ENCODE data around the gene SBF2.
"Not testable (repeated sequence)": the region's sequence is repeated elsewhere in the genome, so short reads cannot be mapped to it uniquely, and the experiment has no call there.

Gene SBF2

GRCh38 chr11:9956483-9956882 lies 337.5 kb downstream of the SBF2 start:
- no peak for DNase-seq (ENCODE audit: low read depth, low spot score)

GRCh38 chr11:9955391-9955790 lies 338.6 kb downstream of the SBF2 start:
- no peak for DNase-seq (ENCODE audit: low read depth, low spot score)

- DNase-seq (ENCODE audit: low read depth, low spot score) = peak; percentile 47
Measured at GRCh38 chr11:9953994-9954626, 339.9 kb downstream of the SBF2 start.

- DNase-seq (ENCODE audit: low read depth, low spot score) = no peak
Measured at GRCh38 chr11:9952511-9953196, 341.4 kb downstream of the SBF2 start.

- no peak for DNase-seq (ENCODE audit: low read depth, low spot score)
Measured at GRCh38 chr11:9951807-9952206, 342.2 kb downstream of the SBF2 start.

- DNase-seq (ENCODE audit: low read depth, low spot score) = no peak
Measured at GRCh38 chr11:9950462-9950861, 343.6 kb downstream of the SBF2 start.

GRCh38 chr11:9947231-9947864 lies 346.7 kb downstream of the SBF2 start:
- no peak for DNase-seq (ENCODE audit: low read depth, low spot score)

GRCh38 chr11:9945680-9946079 lies 348.3 kb downstream of the SBF2 start:
- DNase-seq (ENCODE audit: low read depth, low spot score) = not testable (repeated sequence)

GRCh38 chr11:9943386-9944110 lies 350.5 kb downstream of the SBF2 start:
- DNase-seq (ENCODE audit: low read depth, low spot score) = no peak

GRCh38 chr11:9941991-9942390 lies 352.0 kb downstream of the SBF2 start:
- DNase-seq (ENCODE audit: low read depth, low spot score) = no peak

- DNase-seq (ENCODE audit: low read depth, low spot score) = not testable (repeated sequence)
Measured at GRCh38 chr11:9939150-9939549, 354.9 kb downstream of the SBF2 start.

GRCh38 chr11:9936754-9937153 lies 357.3 kb downstream of the SBF2 start:
- DNase-seq (ENCODE audit: low read depth, low spot score) = no peak

GRCh38 chr11:9932843-9933242 lies 361.2 kb downstream of the SBF2 start:
- DNase-seq (ENCODE audit: low read depth, low spot score) = not testable (repeated sequence)

- not testable (repeated sequence) for DNase-seq (ENCODE audit: low read depth, low spot score)
Measured at GRCh38 chr11:9930562-9931331, 363.3 kb downstream of the SBF2 start.

- DNase-seq (ENCODE audit: low read depth, low spot score) = no peak
Measured at GRCh38 chr11:9927670-9928069, 366.3 kb downstream of the SBF2 start.

- no peak for DNase-seq (ENCODE audit: low read depth, low spot score)
Measured at GRCh38 chr11:9923280-9923679, 370.7 kb downstream of the SBF2 start.

GRCh38 chr11:9922806-9923205 lies 371.2 kb downstream of the SBF2 start:
- DNase-seq (ENCODE audit: low read depth, low spot score) = no peak

GRCh38 chr11:9916480-9916879 lies 377.5 kb downstream of the SBF2 start:
- DNase-seq (ENCODE audit: low read depth, low spot score) = no peak

GRCh38 chr11:9914064-9914463 lies 380.0 kb downstream of the SBF2 start:
- DNase-seq (ENCODE audit: low read depth, low spot score) = no peak

GRCh38 chr11:9905960-9906791 lies 387.8 kb downstream of the SBF2 start:
- peak; percentile 35 for DNase-seq (ENCODE audit: low read depth, low spot score)

Measured in smooth muscle cell of the brain vasculature (primary cell).